Kidney epithelial cell (primary cell): ENCODE results near the gene CARMIL1. TPM values are rescaled to one million over a fixed set of nuclear protein-coding genes. Genes with fewer than 3 reads are reported as not detected.
A peak's percentile ranks its signal among the peaks of the same experiment; 100 is the strongest.

Experiments used
- DNase-seq: peaks from one replicate; pipeline ENCODE4 v3.0.0-alpha.2; 2010; ENCODE audit warnings: low read depth
- H3K27me3 ChIP-seq: 2 replicates; pipeline ENCODE4 v1.6.0; 2011; ENCODE audit warnings: low read length; ENCODE audit not compliant: control insufficient read depth, insufficient read depth
- H3K36me3 ChIP-seq: 2 replicates; pipeline ENCODE4 v1.5.1; 2011; ENCODE audit warnings: low read length; ENCODE audit not compliant: control insufficient read depth, insufficient read depth
- H3K4me3 ChIP-seq: 2 replicates; pipeline ENCODE4 v1.5.1; 2011; ENCODE audit warnings: low read depth, mild to moderate bottlenecking, control low read depth, low read length
- CTCF ChIP-seq: IDR thresholded peaks from 2 replicates; pipeline ENCODE4 v1.5.1; 2011; ENCODE audit warnings: mild to moderate bottlenecking, moderate library complexity, low read length, control low read depth, inconsistent platforms; ENCODE audit not compliant: insufficient read depth, poor library complexity, severe bottlenecking
- total RNA-seq: library from RNA; depleted of rRNA; stranded (reverse); fragments of >200 nt; gene quantifications from 2 replicates; pipeline ENCODE4 v1.2.3, GENCODE V29; 2015

The CARMIL1 gene
- total RNA-seq, 1 donor from 2014 or later: 14.7 TPM

- no peaks in the 10 kb centered on the region for H3K27me3 ChIP-seq
- no peak overlapping the region for H3K4me3 ChIP-seq
- TF ChIP-seq CTCF: no peak
- DNase-seq: peak; percentile 56
- no peaks in the 10 kb centered on the region for H3K36me3 ChIP-seq
Measured at GRCh38 chr6:25250878-25251277, 28.3 kb upstream of the CARMIL1 start.

GRCh38 chr6:25251426-25251825, 27.7 kb upstream of the CARMIL1 start:
- TF ChIP-seq CTCF: no peak
- no peak overlapping the region for H3K4me3 ChIP-seq
- DNase-seq: no peak
- no peaks in the 10 kb centered on the region for H3K36me3 ChIP-seq
- no peaks in the 10 kb centered on the region for H3K27me3 ChIP-seq

GRCh38 chr6:25253351-25253750, 25.8 kb upstream of the CARMIL1 start:
- no peak for TF ChIP-seq CTCF
- DNase-seq: no peak

GRCh38 chr6:25254671-25255070, 24.5 kb upstream of the CARMIL1 start:
- no peak for TF ChIP-seq CTCF
- no peaks in the 10 kb centered on the region for H3K27me3 ChIP-seq
- H3K36me3 ChIP-seq: no peaks in the 10 kb centered on the region
- DNase-seq: no peak
- no peak overlapping the region for H3K4me3 ChIP-seq

More at GRCh38 chr6:25253351-25253750, 25.8 kb upstream of the CARMIL1 start:
- Histone ChIP-seq H3K4me3 (no peak overlapping the region), H3K36me3 (no peaks in the 10 kb centered on the region), H3K27me3 (no peaks in the 10 kb centered on the region)

GRCh38 chr6:25257686-25258348, 21.4 kb upstream of the CARMIL1 start:
- Histone ChIP-seq H3K4me3 (no peak overlapping the region), H3K27me3 (no peaks in the 10 kb centered on the region)
- TF ChIP-seq CTCF: no peak

GRCh38 chr6:25259756-25260155, 19.4 kb upstream of the CARMIL1 start:
- TF ChIP-seq CTCF: no peak
- no peaks in the 10 kb centered on the region for H3K36me3 ChIP-seq

More at GRCh38 chr6:25257686-25258348, 21.4 kb upstream of the CARMIL1 start:
- no peaks in the 10 kb centered on the region for H3K36me3 ChIP-seq
- DNase-seq: no peak

More at GRCh38 chr6:25259756-25260155, 19.4 kb upstream of the CARMIL1 start:
- no peaks in the 10 kb centered on the region for H3K27me3 ChIP-seq
- no peak for DNase-seq
- H3K4me3 ChIP-seq: no peak overlapping the region
